ENCODE measurements around the gene MBD3L4. TPM values are rescaled to one million over a fixed set of nuclear protein-coding genes. Genes with fewer than 3 reads are reported as not detected.
"Not testable (repeated sequence)": the region's sequence is repeated elsewhere in the genome, so short reads cannot be mapped to it uniquely, and the experiment has no call there.

MBD3L4 gene
- total RNA-seq, 4 donors from 2014 or later, result not detected

- DNase-seq (ENCODE audit: low spot score); ATAC-seq (ENCODE audit: low FRiP score): not testable (repeated sequence)
Measured at GRCh38 chr19:7054635-7055368, 14.8 kb upstream of the MBD3L4 start.

GRCh38 chr19:7052896-7053295 is 12.9 kb upstream of the MBD3L4 start:
- not testable (repeated sequence) for ATAC-seq (ENCODE audit: low FRiP score); DNase-seq (ENCODE audit: low spot score)

- DNase-seq (ENCODE audit: low spot score); ATAC-seq (ENCODE audit: low FRiP score): not testable (repeated sequence)
Measured at GRCh38 chr19:7051421-7051820, 11.4 kb upstream of the MBD3L4 start.

DNA sequence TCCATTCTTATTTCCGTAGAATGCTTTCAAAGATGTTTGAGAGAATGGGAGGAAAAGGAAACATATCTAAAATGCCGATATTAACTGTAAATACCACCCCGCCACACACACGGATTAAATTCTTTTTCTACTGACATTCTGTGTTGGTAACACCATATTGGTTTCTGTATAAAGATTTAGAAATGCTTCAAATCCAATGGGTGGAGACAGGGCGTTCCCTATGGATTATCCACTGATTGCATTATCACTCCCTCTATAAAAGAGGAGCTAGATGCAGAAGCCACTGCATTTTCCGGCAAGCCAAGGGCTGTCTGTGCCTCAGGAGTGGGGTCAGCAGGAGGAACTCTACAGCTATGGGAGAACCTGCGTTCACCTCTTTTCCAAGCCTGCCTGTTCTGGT is 9.0 kb upstream of the MBD3L4 start, which contains the start of gene MBD3L2:
Gene MBD3L2 (plus strand): TSS at position 301 of the 400 bp plus-strand sequence. CDS start 53 bp downstream, at position 354.
- DNase-seq (ENCODE audit: low spot score); ATAC-seq (ENCODE audit: low FRiP score): not testable (repeated sequence)

GRCh38 chr19:7041563-7041962 is 1.6 kb upstream of the MBD3L4 start:
- not testable (repeated sequence) for DNase-seq (ENCODE audit: low spot score); ATAC-seq (ENCODE audit: low FRiP score)

GRCh38 chr19:7030278-7030677 is 9.7 kb downstream of the MBD3L4 start, which contains the start of gene MBD3L5:
TSS of gene MBD3L5 (plus strand) at chr19:7030578. CDS start at chr19:7030612, 34 bp downstream.
- DNase-seq (ENCODE audit: low spot score); ATAC-seq (ENCODE audit: low FRiP score): not testable (repeated sequence)

DNA sequence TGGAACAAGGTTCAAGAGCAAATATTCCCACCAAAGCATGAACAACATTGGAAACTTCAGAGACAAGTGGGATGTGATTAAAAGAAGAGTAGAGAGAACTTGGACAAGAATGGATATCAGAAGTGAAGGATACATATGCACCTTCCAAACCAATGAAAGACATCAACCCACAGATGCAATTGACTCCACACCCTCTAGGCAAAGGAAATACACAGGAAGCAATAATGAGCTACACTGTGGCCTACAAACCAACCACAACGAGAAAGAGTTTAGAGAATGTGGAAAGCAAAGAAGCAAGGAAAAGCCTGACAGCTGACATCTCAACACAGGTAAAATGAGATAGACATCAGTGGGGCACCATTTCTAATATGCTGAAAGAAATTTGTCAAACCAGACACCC is 11.2 kb downstream of the MBD3L4 start:
- DNase-seq (ENCODE audit: low spot score); ATAC-seq (ENCODE audit: low FRiP score): not testable (repeated sequence)

GRCh38 chr19:7021331-7021730 is 18.6 kb downstream of the MBD3L4 start, which contains the start of gene MBD3L2B:
TSS of gene MBD3L2B (minus strand) at chr19:7021431. CDS start at chr19:7021397, 34 bp downstream.
- not testable (repeated sequence) for DNase-seq (ENCODE audit: low spot score); ATAC-seq (ENCODE audit: low FRiP score)

DNA sequence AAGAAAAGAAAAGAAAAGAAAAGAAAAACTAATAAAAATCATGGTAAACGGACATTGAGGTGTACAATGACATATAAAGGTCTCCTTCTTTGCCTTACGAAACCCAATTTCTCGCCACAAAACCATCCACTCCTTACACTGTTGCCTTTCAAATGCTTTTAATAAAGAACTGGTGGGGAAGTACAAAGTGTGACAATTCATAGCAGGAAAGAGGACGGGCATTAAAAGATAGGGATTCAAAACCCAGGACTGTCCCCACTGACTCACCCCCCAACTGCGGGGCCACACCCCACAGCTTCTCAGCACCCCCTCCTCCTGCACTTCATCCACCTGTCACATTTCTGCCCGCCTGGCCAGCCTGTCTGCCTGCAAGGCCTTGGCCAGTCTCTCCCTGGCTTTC is 21.2 kb downstream of the MBD3L4 start:
- TF ChIP-seq CTCF (IDR thresholded peaks at IDR 0.05), result no peak
- ATAC-seq (ENCODE audit: low FRiP score), result no peak
- no peak for DNase-seq (ENCODE audit: low spot score)

GRCh38 chr19:7013678-7014077 is 26.3 kb downstream of the MBD3L4 start:
- ATAC-seq (ENCODE audit: low FRiP score), result no peak
- TF ChIP-seq CTCF (IDR thresholded peaks at IDR 0.05), result no peak
- DNase-seq (ENCODE audit: low spot score), result no peak

DNA sequence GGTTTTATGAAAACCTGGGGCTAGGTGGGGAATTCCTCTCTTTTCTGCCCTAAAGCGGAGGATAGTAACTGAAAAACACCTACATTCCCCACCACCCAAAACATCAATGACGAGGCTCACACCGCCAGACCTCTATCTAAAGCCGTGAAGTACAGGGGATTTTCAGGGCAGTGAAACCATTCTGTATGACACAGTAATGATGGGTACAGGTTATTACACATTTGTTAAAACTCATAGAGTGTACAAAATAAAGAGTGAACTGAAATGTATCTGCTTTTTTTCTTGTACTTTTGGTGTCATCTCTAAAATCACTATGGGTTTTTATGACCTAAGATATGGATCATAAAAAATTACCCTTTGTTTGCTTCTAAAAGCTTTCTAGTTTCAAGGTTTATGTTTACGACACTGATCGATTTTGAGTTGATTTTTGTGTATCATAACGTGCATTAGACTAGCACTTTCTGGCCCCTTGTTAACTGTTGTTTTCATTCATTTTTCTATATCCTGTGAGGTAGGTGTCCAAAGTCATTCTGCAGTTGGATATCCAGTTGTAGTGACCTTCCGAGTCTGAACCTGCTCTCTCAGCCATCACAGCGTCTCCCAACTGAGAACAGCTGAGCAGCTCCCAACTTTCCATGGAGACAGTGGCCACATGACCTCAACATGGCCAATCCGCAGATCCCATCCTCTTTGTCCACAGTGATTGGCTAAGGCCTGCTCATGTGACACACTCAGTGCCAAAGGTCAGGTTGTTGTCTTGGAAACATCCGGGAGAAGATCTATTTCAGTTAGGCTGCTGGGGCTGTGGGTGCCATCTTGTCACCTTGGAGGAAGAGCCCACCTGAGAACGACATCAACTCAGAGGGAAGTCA is 29.0 kb downstream of the MBD3L4 start:
- no peak for TF ChIP-seq CTCF (IDR thresholded peaks at IDR 0.05)
- DNase-seq (ENCODE audit: low spot score), result no peak
- ATAC-seq (ENCODE audit: low FRiP score), result no peak

Measured in omental fat pad (tissue), 4 donors.